ENCODE measurements around the gene PHF21B.

GRCh38 chr22:44848296-44848741, 161.5 kb downstream of the PHF21B start:
- TF ChIP-seq, protein P1, sequence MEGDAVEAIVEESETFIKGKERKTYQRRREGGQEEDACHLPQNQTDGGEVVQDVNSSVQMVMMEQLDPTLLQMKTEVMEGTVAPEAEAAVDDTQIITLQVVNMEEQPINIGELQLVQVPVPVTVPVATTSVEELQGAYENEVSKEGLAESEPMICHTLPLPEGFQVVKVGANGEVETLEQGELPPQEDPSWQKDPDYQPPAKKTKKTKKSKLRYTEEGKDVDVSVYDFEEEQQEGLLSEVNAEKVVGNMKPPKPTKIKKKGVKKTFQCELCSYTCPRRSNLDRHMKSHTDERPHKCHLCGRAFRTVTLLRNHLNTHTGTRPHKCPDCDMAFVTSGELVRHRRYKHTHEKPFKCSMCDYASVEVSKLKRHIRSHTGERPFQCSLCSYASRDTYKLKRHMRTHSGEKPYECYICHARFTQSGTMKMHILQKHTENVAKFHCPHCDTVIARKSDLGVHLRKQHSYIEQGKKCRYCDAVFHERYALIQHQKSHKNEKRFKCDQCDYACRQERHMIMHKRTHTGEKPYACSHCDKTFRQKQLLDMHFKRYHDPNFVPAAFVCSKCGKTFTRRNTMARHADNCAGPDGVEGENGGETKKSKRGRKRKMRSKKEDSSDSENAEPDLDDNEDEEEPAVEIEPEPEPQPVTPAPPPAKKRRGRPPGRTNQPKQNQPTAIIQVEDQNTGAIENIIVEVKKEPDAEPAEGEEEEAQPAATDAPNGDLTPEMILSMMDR (IDR thresholded peaks at IDR 0.05): no peak
- TF ChIP-seq EZH2 (IDR thresholded peaks at IDR 0.05) (no peak), EZH2phosphoT487 (IDR thresholded peaks at IDR 0.05) (no peak)

Measured in neural progenitor cell (in vitro differentiated cells).